HG03565 (cell line): Measurements from ENCODE around the gene RGS9BP.
"Not testable (repeated sequence)": the region's sequence is repeated elsewhere in the genome, so short reads cannot be mapped to it uniquely, and the experiment has no call there.

ENCODE experiments used
- ATAC-seq: cut with Tn5 transposase; IDR thresholded peaks from one replicate; pipeline ENCODE4 v1.9.1; 2021; ENCODE audit warnings: mild to moderate bottlenecking, moderate library complexity; ENCODE audit not compliant: unreplicated experiment

RGS9BP gene, protein sequence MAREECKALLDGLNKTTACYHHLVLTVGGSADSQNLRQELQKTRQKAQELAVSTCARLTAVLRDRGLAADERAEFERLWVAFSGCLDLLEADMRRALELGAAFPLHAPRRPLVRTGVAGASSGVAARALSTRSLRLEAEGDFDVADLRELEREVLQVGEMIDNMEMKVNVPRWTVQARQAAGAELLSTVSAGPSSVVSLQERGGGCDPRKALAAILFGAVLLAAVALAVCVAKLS

DNA sequence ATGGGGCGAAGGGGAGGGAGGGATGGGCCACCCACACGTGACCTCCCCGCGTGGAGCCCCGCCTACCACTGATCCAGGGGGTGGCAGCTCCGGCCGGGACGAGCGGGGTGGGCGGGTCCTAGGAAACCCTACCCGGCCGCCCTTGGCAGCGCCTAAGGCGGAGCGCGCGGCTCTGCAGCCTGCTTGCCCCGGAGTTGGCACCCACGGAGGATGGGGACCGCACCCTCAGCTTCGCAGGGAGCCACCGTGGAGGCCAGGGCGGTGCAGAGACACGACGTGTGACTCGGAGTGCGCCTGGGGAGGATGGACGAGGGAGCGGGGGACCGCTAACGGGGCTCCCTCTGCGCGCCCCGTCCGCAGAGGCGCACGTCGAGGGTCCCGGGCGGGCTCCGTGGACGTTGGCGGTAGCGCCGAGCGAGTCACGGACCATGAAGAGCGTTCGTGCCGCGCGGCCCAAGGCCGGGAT lies at the start of gene RGS9BP:
TSS of gene RGS9BP (plus strand) at position 129 of the 466 bp plus-strand sequence. CDS start 416 bp downstream, outside the sequence.
- ATAC-seq: no peak

DNA sequence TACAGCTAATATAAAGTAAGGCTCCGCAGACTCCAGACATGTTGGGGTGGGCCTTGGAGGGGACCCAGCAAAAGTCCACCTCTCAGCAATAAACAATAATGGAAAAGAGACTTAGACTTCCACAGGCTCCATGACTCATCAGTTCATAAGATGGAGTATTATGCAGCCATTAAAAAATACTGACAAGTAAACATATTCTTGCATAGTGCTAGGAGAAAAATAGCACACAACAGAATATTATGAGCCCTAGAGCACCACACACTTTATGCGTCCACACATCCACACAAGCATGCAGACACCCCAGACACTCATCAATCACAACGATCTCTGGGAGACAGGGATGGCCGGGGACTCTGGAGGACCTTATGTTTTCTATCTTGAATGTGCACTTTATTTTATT lies 48.7 kb upstream of the RGS9BP start:
- no peak for ATAC-seq

DNA sequence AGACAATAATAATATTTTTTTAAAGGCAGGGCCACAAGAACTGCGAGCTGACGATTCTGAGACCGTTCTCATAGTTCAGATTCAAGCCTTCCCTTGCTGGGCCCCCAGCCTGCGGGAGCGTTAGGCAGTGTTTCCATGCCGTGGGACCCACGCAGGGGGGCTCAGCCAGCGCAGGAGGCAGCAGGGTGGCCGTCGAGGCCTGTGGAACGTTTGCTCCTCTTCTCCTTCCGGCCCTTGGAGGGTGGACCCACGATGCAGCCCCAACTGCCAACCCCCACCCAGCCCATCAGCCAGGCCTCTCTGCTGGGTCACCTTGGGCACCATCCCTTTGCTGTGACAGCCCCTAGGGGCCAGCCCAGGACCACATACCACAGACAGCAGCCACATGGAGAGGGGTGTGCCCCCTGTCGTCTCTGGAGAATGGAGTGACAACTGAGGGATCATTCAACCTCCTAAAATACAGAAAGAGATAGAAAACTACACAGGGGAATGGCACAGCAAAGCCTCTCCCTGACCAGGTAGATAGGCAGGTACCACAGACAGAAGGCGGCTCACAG lies 47.9 kb upstream of the RGS9BP start:
- ATAC-seq: no peak

DNA sequence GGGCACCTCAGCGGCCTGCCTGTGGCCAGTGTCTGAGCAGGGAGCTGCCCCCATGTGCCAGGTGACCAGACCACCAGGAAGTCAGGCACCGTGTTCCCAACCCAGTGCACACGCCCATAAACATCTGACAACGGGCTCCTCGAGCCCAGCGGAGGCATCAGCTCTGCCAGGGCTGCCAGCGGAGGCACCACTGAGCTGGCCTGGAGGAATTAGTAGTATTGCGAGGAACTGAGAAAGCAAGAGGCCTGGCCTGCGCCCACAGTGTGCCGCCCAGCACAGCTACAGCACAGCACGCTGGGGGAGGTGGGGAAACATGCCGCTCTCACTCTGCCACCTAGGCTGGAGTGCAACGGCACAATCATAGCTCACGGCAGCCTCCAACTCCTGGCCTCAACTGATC lies 45.3 kb upstream of the RGS9BP start:
- ATAC-seq: no peak

DNA sequence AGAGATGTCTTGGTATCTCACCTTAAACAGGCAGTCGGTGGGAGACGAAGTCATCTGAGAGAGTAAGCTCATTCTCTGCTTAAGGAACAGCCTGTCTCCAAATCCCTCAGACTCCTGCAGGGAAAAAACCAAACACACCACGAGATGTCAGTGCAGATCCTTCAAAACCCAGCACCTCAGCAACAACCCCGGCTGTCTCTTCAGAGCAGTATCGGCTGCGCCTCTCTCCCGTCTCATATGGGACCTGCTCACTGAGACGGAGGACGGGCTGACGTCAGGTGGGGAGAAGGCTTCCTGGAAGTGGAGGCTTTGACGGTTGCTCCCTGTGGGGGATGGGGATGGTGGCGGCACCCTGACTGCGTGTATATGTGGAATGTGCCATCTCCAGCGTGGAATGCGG lies 44.3 kb upstream of the RGS9BP start:
- no peak for ATAC-seq

DNA sequence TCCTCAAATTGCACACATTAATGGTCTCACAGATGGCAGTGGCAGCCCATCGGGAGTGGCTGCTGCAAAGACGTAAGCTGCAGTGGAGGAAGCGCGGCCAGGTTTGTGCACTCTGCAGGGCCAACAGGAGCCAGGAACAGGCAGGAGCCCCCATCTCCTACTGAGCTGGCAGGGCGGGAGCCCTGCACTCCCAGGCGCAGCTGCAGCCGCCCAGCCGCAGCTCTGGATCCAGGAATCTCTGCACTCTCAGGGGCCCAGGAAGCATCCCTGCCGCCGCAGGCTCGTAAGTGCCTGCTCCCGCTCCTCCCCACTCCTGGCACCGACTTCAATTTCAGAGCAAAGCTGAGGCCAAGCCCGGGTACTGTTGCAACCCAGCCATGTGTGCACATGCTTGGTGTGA lies 38.2 kb upstream of the RGS9BP start:
- ATAC-seq: no peak

DNA sequence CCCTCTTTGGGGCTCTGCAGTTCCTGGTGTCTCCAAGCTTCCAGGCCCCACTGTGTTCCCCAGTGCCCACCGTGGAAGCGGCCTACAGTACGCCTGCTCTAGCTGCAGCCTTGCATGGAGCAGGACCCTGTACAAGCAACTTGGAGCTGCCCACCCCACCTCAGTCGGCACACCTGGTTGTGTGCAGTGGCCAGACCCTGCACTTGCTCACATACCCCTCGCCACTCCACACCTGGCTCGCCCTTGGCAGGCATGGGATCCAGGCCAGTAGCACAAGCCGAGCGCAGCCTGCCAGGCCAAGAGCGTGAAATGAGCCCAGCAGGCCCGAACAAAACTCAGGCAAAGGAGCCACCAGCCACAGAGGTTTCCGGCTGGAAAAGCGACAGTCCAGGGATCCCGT lies 37.0 kb upstream of the RGS9BP start:
- no peak for ATAC-seq

DNA sequence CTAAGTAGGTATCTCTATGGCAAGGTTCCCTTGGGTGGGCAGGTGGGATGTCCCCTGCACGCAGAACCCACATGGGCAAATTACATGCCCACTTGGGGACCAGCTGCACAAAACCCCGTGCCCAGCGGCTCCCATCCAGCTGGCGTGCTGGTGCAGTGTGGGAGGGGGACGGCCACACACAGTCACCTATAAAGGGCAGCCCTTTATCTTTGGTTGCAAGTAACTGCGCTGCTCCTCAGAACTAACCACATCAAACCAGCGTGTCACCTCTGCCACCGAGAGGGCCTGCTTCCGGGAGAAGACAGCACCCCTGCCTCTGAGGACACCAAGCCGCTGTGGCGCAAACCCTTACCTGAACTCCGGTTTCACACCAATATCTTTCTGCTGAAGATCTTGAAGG lies 32.9 kb upstream of the RGS9BP start:
- ATAC-seq: no peak

DNA sequence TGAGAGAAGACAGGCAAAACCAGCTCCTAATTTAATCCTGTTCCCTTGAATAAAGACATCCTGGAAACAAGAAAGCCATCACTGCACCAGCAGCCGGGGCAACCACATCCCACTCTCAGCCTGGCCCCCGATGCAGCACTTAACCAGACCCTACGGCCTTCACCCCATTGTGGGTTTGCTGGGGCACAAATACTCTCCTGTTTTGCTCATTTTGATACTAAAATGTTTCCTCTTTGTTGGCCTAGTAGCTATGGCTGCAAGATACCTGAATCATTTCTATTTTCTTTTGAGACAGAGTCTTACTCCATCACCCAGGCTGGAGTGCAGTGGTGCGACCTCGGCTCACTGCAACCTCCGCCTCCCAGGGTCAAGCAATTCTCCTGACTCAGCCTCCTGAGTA lies 29.1 kb upstream of the RGS9BP start:
- no peak for ATAC-seq

DNA sequence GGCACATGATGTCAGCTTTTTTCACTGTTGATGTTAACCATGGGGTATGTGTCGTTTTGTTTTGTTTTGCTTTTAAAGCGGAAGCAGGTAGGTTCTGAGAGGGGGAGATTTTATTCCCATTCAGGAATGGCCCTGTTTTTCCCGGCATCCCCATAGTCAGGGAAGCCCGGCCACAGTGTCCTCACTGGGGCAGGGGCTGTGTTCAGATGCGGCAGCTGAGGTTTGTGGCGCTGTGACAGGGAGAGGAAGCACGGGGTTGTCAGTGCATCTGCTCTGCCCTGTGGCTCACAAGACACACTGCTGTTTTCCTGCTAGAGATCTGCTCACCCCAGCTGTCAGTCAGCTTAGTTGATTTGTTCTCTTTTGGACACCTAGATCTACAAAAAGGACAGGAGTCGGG lies 28.3 kb upstream of the RGS9BP start:
- no peak for ATAC-seq

DNA sequence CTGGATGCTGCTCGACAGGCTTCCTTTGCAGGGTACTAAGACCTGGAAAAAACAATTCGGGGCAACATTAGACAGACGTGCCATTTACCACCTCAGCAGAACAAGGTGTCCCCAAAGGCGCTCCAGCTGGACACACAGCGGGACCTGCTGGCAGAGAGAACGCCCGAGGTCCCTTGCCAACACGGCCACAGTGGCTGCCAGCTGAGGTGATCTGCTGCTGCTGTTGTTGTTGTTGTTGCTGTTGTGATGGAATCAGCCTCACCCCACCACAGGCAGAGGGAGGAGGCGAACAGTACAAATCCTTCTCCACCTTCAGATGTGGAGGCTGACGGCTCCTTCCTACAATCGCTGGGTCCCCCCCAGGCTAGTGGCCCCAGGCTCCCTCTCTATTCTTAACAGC lies 25.9 kb upstream of the RGS9BP start:
- ATAC-seq: no peak

DNA sequence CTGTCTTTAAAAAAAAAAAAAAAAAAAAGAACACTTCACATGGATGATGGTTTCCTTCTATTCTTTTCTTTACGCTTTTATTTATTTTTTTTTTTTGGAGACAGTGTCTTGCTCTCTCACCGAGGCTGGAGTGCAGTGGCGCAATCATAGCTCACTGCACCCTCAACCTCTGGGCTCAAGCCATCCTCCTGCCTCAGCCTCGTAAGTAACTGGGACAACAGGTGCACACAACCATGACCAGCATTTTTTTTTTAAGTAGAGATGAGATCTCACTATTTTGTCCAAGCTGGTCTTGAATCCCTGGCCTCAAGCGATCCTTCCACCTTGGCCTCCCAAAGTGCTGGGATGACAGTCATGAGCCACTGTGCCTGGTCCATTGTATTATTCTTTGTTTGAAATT lies 25.0 kb upstream of the RGS9BP start:
- no peak for ATAC-seq

DNA sequence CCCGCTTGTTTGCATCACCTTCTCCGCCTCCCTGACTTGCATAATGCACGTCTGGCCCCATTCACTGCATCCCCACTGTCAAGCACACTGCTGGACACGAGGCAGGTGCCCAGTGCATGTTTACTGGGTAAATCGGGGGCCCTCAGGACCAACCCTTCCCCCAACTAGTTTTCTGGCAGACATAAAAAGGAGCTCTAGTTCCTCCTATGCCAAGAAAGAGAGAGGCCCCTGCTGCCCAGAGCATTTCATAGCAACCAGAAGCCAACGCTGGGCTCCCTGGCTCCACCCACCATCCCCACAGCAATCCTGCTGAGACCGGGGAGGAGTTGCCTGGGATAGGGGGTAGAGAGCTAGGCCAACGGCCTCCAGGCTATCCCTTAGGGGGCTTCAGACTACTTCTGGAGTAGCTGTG lies 23.9 kb upstream of the RGS9BP start:
- ATAC-seq: no peak

DNA sequence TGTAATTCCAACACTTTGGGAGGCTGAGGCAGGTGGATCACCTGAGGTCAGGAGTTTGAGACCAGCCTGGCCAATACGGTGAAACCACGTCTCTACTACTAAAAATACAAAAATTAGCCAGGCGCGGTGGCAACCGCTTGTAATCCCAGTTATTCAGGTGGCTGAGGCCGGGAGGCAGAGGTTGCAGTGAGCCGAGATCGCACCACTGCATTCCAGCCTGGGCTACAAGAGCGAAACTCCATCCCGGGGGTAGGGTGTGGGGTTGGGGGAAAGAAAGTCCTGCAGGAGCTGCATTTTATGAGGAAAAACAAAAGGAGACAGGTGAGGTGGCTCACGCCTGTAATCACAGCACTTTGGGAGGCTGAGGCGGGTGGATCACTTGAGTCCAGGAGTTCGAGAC lies 23.3 kb upstream of the RGS9BP start:
- not testable (repeated sequence) for ATAC-seq

DNA sequence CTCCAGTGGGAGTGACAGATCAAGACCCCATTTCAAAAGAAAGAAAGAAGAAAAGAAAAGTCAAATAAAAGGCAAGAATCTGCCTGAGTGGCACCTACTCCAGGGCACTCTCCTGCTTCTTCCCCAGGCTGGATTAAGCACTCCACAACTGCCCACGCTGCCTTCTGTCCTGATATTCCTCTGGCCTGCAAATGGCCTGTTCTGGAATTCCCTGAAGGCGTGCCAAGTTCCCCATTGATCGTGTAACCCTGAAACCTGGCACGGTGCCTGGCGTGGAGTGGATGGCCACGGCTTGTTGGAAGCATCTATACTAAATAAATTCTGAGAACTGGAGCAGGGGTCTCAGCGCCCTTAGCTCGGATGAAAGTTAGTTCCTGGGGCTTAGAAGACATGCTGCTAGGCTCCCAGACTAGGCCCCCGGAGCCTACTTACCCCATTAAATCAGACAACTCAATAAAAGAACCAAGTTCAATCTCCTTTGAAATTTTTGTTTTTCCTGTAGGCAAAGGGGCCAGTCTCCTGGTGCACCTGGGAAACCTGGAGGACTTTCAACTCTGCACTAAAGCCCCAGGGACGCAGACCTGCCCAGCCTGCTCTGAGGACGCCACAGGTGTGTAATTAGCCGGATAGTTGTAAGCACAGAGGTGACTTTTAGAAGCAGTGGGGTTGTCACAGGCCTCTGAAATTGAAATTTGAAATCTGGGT lies 22.6 kb upstream of the RGS9BP start:
- ATAC-seq: no peak

DNA sequence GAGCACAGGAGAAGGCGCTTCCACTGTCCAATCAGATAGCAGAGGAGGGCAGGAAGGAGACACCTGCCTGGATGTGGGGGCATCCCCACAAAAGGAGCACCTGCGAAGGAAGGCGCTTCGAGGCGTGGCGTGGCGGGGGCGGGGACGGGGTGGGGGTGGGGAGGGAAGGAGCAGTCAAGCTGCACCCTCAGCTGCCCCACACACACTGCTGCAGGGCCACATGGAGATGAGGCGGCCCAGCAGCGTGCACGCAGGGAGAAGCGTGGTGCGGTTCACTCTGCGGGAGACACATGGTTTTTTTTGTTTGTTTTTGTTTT lies 22.1 kb upstream of the RGS9BP start:
- no peak for ATAC-seq

DNA sequence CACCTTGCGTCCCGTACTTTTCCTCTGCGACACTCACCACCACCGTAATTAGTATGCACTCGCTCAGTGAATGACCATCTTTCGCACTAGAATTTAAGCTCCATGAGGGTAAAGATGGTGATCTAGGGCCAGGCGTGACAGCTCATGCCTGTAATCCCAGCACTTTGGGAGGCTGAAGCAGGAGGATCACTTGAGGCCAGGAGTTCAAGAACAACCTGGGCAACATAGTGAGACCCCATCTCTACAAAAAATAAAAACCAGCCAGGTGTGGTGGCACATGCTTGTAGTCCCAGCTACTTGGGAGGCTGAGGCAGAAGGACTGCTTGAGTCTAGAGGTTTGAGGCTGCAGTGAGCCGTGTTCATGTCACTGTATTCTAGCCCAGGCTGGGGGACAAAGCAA lies 19.3 kb upstream of the RGS9BP start:
- not testable (repeated sequence) for ATAC-seq

DNA sequence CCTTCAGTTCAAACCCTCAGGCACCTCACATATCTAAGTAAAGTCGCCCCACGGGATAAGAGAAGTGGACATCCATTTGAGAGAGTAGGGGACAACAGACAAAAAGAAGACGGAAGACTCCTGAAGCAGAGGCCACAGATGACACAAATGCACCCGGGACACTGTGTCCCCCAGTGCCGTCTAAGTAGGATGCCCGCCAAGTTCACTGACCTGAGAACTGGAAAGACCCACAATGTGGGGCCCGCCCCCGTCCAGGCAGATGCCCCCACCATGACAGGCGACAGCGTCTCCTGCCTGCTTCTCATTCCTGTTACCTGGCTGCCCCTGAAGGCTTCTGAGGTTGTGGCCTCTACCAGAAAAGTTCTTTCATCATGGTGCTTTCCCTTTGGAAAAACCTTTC lies 17.6 kb upstream of the RGS9BP start:
- no peak for ATAC-seq

DNA sequence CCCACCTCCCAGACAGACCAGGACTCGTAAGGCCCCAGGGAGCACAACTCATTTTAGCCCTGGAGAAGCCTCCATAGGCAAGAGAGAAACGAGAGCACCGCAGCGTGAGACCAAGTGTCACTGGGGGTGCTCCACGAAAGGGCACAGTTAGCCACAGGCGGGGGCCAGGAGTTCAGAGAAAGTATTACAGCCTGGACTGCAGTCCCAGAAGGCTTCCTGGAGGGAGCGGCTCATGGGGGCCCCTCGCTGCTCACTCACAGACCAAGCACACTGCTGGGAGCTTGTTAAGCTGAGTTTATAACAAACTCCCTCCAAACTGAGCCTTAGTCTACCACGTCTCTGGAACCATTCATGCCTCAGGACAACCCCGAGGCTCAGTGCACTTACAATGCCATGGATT lies 17.1 kb upstream of the RGS9BP start:
- ATAC-seq: no peak

DNA sequence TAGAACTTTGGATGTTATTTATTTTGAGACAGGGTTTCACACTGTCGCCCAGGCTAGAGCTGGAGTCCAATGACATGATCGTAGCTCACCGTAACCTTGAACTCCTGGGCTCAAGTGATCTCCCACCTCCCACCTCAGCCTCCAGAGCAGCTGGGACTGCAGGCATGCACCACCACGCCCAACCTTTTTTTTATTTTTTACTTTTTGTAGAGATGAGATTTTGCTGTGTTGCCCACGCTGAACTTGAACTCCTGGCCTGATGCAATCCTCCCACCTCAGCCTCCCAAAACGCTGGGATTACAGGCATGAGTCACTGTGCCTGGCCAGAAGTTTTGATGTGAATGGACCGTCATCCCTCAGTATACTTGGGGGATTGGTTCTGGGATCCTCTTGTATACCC lies 14.3 kb upstream of the RGS9BP start:
- ATAC-seq: no peak

DNA sequence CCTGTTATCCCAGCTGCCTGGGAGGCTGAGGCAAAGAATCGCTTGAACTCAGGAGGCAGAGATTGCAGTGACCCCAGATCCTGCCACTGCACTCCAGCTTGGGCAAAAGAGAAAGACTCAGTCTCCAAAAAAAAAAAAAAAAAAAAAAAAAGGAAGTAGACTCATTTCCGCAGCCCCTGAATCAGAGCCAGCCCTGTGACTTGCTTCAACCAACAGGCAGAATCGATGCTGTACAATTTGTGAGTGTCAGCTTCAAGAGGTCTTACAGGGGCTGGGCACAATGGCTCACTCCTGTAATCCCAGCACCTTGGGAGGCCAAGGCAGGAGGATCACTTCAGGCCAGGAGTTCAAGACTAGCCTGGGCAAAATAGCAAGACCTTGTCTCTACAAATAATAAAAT lies 13.5 kb upstream of the RGS9BP start:
- no peak for ATAC-seq

DNA sequence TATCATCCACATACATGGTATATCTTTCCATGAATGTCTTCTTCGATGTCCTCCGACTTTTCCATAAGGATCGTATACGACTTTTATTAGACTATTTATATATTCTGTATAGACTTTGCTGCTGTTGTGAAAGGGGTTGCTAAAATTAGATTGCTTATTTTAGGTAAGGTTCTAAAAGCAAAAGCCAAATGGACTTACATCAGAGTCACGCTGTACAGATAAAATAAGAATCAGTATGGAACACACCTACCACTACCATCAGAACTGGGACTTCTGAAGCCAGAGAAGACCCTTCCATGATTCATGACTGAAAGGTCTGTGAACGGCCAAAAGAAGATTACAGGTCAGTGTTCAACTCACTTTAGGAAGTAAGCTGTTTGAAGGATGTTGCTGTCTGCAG lies 9.6 kb upstream of the RGS9BP start:
- no peak for ATAC-seq

DNA sequence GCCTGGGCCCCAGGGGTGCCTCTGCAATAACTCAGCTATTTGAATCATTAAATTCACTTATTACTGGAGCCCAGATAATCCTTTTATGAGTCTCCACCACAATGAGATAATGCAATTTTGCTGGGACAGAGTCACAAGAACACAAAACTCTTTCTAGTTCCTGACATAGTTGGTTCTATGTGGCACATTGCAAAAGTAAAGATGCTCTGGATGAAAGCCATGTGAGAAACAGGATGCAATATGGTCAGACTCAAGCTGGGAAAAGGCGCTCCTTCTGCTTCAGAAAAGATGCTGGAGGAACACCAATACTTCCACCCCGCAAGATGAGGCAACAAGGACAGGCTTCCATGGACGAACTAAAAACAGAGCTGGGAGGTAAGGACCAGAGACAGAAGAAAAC lies 6.3 kb upstream of the RGS9BP start:
- no peak for ATAC-seq
